Measurements from ENCODE around the gene CCDC167.

Gene CCDC167

DNA sequence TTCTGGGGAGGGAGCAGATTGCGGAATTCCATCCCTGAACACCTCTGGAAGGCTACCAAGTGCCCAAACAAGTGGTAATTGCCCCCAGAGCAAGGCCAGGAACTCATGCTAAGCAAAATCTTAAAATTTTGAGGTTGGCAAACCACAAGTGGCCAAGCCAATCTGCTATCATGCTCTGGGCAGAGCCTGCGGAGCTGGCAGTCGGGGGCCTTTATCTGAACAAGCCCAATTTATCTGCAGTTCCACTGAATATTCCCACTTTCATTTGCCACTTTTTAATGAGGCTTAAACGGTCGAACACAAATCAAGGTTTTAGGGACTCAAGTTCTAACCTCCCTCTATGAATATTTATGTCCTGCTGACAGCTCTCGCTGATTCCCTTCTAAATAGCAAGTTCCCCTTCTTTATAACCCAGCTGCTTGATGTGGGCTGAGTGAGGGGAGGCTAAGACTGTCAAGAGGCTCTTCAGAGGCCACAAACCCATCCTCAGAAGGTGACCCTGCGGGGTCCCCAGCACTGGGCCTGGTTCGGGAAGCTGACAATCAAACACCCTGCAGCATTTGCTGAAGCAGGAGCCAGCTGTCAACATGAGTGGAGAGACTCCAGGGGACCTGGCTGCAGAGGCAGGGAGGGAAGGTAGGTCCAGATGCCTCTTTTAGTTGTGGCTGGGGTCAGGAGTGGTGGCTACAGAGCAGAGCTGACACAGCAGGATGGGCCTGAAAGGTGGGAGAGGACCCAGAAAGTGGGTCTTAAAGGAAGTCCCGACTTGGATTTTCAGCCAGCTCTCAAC, 11.9 kb downstream of the CCDC167 start:
- DNase-seq, result no peak

DNA sequence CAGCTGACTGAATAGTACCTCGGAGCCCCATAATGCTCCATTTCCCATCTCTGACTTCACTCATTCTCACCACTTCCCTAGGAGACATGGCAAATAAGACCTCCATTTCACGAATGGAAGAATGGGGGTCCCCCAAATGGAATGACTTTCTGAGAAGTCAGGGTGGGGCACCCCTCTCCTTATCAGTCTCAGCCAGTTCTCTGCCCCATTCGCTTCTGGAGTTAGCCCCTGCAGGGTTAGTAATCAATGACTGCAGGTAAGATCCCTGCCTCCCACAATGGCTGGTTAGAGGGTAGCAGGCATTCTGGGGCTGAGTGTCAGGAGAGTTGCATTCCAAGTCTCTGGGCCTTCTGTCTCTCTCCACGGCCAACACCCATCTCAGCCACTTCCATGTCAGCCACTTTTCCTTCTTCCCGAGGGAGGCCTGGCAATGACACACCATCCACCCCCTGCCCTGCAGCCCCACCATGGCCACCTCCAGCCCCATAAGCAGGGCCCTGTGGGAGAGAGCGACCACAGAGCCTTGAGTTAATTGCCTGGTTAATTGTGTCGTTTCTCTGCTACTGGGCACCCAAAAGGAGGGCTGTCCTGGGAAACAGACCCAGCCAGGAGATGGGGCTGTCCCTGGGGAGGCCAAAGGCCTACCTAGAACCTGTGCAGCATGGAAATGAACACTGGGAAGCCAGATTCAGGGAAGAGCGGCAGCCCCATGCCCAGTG, 13.4 kb downstream of the CCDC167 start:
- no peak for DNase-seq

DNA sequence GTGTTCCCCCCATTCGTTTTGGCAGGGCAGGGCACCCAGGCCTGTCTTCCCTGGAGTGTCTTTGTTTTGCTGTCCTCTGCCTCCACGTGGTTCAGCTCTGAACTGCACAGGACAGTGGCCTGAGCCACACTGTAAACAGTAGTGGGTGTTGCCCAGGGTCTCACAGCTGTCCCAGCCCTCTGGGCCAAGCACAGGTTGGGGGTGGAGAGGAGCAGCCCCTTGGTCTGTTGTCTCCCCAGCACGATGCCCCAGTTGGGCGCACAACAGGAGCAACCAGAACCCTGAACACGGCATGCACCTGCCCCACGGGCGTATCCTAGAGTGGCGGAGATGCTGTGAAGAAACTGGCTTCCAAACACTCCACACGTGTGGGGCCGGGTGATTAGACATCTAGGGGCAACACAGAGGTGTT, 14.4 kb downstream of the CCDC167 start:
- no peak for DNase-seq

DNA sequence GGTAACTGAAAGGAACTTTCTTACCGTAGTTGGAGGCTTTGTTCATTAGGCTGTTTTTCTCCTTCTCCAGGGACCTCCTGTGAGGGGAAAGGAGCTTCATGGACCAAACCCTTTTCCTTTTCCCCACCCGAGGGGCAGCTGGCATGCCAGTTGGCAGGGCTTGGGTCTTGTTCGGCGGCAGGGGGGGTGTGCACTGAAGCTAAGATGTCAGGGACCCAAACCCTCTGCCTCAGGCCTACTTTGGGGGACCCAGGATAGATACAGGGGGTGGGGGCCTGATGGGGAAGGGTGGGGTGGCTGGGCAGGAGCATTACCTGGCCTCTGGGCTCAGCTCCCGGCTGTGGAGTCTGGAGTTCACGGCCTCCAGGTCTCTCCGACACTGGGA, 14.9 kb downstream of the CCDC167 start:
- no peak for DNase-seq

DNA sequence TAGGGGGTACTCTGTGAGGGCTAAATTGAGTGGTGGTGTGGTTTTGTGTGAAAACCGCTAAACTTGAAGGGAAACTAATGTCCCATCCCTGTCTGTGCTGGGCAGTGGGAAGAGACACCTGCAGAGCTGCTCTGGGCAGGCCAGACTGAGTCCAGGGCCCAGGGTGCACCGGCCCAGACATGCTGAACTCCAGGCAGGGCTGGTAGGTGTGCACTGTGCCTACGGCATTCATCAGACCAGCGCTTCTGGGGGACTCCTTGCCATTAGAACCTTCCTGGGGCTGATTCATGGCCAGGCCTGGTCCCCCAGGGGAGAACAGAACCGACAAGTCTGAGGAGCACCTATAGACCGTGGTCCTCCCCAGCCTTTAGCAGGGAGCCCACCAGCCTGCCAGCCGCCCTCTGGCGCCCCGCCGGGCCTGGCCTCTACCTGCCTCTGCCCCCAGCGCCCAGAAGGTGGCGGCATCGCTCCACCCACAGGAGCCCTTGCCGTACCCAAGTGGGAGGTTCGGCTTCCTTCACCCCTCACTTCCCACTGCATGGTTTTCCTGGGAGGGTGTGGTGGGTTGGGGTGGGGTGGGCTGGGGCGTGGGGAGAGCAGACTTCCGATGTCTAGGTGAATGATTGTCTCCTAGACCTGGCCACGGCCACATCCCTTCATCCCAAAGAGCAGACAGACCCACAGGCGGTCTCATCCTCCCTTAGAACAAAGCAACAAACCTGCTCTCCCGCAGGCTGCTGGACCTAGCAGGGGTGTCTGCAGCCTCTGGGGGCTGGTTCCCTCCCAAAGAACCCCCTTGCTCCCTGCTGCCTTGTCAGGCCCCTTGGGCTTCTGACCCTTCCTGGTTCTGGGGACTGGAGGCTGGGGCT, 15.5 kb downstream of the CCDC167 start:
- DNase-seq, result peak; percentile 20 to 29

DNA sequence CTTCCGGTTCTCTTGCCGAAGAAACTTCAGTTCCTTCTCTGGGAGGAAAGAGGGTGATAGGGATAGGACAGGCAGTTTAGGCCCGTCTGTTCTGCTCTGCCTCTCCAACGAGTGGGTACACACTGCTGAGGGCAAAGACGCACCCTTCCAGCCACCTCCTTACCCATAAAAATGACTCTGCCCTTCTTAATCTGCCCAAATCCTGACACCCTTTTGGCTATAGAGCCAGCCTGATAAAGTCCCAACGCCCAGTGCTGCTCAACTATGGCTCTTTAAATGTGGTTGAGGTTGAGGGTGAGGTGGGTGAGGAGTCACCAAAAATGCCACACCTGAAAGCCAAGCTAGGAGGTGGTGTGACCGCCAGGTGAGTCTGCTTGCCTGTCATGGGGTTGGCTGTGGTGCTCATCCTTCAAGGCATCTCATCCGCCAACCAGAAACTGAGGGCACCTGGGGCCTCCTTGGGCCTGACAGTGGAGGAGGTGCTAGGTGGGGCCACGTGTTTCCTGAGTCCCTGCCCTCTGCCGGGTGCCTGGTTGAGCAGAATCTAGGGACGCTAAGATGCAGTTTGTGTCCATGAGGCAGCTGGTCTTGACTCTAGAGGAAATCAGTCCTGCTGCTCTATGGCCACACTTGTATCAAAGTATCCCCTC, 16.3 kb downstream of the CCDC167 start:
- DNase-seq, result no peak

DNA sequence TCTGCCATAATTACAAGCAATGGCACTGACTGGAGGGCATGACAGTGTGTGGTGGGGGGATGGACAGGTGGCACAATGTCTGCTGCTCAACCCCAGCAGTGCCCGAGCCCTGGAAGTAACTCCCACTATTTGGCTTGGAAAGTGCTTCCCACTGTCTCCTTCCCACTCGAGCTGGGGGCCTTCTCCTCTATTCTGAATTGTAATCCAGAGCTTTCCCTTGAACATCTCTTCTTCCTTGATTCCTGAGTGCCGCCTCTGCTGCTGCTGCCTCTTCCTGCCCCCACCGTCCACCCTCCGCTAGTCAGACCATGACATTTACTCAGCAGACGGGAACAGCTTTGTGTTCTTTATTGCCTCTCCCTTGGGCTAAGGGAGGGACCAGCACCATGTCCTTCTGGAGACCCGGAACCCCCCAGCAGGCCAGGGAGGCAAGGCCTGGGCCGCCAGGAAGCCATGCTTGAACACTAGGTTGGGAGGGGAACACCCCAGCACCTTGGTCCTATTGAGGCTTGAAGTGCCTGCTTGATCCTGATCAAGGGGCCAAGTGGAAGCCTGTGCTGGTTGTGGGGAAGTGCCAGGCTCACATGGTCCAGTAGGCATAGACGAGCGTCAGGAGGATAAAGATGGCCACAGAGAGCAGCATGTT, 17.0 kb downstream of the CCDC167 start:
- no peak for DNase-seq

DNA sequence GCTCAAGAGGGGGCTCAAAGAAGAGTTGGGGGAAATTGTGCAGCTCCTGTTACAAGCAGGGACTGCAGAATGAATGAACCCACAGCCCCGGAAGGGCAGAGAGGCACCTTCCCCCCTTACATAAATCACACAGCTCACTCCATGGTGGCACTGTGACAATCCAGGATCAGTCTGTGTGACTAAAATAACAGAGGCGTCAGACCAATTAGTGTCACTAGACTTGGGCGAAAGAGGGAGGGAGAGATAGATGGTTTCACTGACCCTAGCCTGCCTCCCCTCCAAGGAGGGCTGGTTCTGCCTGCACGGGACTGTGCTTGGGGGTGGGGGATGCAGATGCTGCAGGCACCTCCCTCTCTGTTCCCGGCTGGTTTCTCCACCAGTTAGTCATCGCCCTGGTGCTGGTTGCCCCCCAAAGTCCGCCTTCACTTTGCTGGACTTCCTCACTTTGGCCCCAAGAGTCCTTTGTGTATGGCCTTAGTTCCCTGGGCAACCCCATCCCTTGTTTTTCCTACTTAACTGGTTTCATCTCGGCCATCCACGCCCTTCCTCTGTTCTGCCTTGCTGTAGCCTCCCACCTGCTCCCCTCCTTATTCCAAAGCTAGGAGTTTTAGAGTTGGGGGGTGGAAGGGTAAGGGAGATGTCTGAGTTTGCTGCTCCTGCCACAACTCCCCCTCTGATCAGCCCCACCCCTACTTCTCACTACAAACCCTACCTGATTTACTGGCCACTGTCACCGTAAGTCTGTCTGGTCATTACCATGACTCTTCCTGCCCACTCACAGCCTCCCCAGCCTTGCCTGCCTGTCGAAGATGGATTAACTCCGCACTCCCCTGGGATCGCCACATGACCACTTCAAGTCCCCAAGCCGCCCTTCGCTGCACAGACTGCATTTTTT, 17.7 kb downstream of the CCDC167 start:
- DNase-seq, result no peak

DNA sequence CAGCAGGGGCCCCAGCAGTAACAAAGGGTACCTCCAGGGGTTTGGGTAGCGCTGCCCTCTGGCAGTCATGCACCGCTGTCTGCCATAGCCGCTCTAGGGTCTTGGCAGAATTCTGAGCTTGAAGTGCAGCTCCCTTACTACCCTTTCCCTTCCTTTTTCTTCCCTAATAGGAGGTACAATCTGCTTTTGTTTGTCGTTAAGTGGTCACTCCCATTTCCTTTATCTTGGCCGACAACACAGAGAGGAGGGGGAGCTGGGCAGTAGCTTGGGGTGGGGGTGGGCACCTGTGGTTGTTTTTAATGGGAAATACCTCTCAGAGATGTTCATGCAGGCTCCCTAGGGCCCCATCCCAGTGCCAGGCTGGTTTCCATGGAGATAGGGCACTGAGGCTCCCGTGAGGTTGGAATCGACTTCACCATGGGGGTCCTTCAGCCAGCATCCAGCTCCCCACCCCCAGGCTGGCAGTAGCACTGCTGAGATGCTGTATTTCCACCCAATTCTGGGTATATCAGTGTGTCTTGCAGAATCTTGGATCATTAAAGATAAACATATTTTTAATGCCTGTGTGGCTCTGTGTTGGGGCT, 18.6 kb downstream of the CCDC167 start:
- no peak for DNase-seq

DNA sequence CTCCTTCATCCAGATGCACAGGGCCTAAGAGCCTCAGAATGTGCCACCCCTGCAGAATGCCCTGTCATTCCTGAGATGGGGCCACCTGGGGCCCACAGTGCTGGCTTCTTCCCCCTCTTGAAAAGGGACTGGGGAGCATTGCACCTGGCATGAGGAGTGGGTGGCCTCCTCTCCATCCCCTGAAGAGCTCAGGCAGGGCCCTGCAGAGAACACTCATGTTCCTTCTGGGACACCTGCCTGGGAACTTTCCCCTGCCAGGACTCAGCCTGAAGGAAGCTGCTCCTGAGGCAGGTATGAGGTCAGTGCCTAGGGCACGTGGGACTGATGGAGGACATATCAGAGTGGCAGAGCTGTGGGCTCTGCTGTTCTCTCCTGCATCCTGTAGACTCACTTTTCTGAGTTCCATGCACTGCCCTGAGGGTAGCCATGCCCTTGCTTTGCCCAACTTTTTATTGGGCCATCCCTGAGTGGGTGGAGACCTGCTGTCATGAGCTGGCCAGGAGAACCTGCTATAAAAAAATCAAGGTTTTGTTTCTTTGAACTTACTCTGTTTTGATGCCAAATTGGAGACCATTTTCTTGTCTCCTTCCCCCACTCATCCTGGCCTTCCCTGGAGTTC, 19.5 kb downstream of the CCDC167 start:
- no peak for DNase-seq

DNA sequence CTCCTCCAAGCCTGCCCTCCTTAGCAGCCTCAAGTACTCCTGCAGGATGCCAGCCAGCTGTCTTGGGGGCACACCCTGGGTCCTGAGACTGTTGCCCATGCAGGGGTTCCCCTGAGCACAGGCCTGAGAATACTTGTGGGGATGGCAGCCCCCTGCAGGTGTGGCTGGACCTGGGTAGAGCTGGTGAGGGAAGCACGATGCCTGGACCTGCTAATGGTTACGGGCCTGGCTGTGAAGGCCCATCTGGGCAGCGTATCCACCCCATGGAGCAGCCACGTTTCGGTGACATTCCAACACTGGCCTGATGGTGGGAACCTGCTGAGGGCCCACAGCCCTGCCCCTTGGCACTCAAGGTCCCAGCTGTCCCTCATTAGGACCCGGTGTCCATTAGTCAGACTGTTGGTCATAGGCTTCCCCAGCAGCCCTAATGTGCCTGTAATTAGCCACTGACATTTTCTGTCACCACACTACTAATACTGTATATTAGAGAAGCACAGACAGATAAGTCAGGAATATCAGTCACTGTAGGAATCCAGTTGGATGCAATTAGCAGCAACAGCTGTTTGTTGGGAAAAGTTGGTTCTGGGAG, 20.3 kb downstream of the CCDC167 start:
- no peak for DNase-seq

DNA sequence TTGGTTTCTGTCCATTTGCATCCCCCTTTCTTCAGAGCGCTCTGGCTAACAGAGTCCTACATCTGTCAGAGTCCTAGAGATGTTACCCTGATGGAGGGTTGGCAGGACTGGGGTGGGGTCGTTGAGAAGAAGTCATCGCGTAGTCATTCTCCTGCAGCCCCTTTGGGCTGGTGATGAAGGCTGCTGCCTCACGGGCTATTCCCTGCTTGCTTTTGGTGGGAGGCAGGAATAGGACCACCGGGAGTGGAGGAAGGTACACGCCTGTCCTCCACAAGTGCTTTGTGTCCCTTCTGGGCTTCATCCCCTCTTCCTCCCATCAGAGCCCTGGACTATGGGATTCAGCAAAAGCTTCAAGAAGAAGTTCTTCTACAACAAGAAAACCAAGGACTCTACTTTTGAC, 20.9 kb downstream of the CCDC167 start:
- no peak for DNase-seq

DNA sequence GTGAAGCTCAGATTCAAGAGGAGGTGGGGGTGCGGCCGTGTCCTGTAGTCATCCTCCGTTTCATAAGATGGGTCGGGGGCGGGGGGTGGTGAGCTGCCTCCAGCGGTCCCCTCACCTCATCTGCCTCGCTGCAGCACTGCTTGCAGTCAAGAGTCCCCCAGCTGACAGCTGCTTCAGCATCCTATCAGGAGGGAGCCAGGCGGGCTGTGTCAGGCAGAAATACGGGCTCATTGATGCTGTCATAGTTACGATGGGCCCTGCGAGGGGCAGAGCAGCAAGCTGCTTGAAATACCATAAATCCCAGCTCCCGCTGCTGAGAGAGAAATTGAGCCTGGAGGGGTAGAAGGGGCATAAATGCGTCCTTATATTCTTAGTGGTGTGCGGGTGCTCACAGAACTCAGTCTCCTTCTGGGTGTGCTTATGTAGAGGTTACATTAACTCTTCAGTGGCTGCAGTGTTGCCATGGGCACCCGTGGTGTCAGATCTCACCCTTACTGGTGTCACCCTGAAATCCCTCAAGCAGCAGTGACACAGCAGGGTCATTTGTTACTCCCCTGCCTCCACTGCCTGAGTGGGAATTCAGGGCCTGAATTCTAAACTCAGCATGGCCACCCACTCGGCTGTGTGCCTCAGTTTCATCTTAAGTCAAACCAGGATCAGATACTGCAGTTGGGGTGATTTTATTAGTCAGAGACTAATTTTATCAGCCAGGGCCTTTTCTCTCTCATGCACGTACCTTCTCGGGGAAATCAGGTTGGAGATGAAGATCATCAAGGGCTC, 21.8 kb downstream of the CCDC167 start:
- DNase-seq, result no peak

DNA sequence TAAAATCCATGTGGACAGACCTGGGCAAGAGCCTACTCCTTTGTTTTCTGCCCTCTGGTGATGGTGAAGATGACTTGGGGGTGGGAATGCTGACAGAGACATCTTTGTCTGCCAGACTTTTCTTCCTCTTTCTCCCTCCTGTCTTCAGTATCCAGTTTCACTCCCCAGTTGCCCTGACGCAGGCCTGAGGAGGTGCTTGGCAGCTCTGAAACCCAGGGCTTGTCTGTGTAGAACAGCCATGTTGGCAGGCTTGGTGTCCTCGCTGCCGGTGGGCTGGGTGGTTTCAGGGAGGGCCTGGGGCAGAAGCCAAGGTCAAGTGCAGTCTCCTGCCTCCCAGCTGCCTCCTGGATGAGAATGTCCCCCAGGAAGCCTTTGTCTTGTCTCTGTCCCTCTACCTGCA, 22.5 kb downstream of the CCDC167 start:
- no peak for DNase-seq

DNA sequence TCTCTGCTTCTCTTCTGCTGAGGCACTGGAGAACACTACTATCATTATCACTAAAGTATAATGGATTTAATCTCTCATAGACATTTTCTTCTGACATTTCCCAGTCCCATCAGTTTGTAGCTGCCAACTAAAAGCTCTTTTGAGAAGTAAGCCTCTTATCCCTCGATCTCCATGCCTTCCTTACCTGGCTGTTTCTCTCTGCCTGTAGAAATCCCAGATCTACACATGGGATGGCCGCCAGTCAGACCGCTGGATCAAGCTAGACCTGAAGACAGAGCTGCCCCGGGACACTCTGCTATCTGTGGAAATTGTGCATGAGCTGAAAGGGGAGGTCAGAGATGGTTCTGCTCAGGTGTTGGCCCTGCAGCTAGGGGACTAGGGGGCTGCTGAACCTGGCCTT, 25.4 kb downstream of the CCDC167 start:
- DNase-seq, result no peak

DNA sequence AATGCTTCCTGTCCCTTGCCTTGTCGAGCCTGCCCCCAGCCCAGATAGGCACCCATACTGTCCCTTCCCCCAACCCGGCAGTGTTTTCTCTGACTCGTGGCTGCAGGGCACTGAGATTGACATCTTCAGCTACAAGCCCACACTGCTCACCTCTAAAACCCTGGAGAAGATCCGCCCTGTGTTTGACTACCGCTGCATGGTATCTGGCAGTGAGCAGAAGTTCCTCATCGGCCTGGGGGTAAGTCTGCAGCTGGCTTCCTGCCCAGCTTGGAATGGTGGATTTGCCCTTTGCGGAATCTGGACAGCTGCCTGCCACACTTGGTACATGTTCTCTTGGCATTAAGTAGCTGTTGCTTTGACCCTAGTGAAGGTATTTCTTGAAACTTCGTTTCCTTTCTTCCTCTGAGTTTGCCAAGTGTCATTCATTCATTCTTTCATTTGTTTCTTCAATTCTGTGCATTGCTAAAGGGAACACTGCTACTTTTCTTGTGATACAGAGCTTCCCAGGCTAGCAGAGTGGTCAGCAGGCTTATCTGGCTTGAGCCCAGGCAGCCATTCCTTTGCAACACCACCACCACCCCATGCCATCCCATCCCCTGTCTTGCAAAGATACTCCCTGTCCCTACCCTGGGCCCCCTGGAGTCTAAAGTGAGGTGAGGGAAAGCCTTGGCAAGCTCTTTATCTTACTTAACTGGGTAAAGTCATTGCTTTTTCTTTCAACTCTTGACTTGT, 26.2 kb downstream of the CCDC167 start:
- no peak for DNase-seq

DNA sequence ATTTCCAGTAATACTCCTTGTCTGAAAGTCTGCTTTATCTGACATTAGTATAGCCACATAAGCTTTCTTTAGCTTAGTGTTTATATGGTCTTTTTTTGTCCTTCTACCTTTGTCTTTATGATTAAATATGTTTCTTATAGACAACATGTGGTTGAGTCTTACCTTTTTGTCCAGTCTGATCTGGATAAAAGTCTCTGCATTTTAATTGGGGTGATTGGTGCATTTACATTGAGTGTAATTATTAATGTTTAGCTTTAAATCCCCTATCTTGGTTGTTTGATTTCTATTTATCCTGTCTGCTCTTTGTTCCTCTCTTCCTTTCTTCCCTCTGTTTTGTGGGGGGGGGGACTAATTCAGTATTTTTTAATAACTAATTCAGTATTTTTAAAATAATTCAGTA, 32.0 kb downstream of the CCDC167 start:
- no peak for DNase-seq

DNA sequence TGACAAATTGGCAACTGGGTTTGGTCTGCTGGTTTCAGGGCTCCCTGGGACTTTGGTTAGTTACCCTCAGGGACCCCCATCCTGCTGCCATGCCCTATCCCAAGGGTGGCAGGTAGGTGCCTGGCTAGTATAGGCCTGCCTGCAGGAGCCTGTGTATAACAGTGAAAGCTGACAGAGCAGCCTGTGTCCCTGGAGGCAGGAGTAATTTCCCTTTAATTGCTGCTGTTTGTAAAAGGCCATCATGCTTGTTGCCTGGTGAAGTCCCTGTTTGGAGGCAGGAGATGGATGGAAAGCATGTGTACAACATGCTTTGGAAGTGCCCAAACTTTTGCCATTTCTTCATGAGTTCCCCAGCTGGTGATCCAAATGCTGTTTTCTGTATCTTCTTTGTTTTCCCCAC, 36.6 kb downstream of the CCDC167 start:
- DNase-seq, result no peak

DNA sequence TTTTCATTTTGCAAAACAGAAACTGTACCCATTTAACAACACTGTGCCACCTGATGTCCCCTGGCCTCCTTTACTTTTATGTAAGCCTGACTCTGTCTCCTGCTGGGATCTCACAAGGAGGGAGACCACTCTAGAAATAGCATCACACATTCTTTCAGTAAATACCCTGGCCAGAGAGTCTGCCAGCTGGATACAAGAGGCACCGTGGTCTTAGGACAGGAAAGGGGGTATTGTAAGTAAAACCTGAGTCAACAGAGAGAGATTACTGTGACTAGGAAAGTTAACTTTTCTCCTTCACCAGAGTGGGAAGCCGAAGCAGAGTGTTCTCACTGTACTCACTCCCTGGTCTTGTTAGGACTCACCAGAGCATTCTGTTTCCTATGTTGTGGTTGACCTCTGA, 38.9 kb downstream of the CCDC167 start:
- no peak for DNase-seq

All from AML-193 (cell line).